H1 (cell line): ENCODE measurements around the gene SPATA4. TPM values are rescaled to one million over a fixed set of nuclear protein-coding genes. Genes with fewer than 3 reads are reported as not detected.

Source experiments
- ASH2L ChIP-seq: fragments of 200-600, 300-600 bp; sonication (generic); IDR thresholded peaks from one replicate; pipeline ENCODE4 v1.7.1; 2017; ENCODE audit warnings: low read length
- ATF2 ChIP-seq: IDR thresholded peaks from 2 replicates; pipeline ENCODE4 v1.6.1; 2012; ENCODE audit warnings: low read length, inconsistent platforms
- EP300 ChIP-seq, 2 experiments: IDR thresholded peaks; 1 replicate in 1 of 2; 2 replicates in 1 of 2; pipeline ENCODE4 v1.6.1; 2011 to 2012; ENCODE audit warnings: low read depth in 2 of 2, low read length in 2 of 2, mild to moderate bottlenecking in 2 of 2, borderline replicate concordance in 1 of 2, inconsistent platforms in 1 of 2, moderate library complexity in 1 of 2
- FOSL1 ChIP-seq: IDR thresholded peaks from 2 replicates; pipeline ENCODE4 v1.6.1; 2011; ENCODE audit warnings: mild to moderate bottlenecking, low read depth, low read length, moderate library complexity; ENCODE audit not compliant: insufficient read depth
- NANOG ChIP-seq: IDR thresholded peaks from 2 replicates; pipeline ENCODE4 v1.6.1; 2011; ENCODE audit warnings: low read length, low read depth, mild to moderate bottlenecking, inconsistent platforms; ENCODE audit not compliant: insufficient read depth, poor library complexity, severe bottlenecking
- RBBP5 ChIP-seq: IDR thresholded peaks from 2 replicates; pipeline ENCODE4 v1.7.1; 2012; ENCODE audit warnings: low read depth, mild to moderate bottlenecking, inconsistent platforms, low read length, moderate library complexity, borderline replicate concordance
- polyA plus RNA-seq, 7 experiments: library from polyadenylated mRNA; depleted of rRNA in 3 of 7; stranded (reverse) in 5 of 7; unstranded in 2 of 7; fragments of >200 nt in 5 of 7; fragments of 200-250 nt in 2 of 7; gene quantifications; 1 replicate in 5 of 7; 2 replicates in 1 of 7; 4 replicates in 1 of 7; pipeline versions ENCODE4 v1.2.1 to v1.2.3, GENCODE V29; 2011 to 2013; ENCODE audit warnings: missing spikeins in 2 of 7, mixed read lengths in 2 of 7
- total RNA-seq: library from RNA; stranded (reverse); fragmentation: NEBNext Ultra II Directional; extraction: Animal tissue kit (Norgen Biotek cat#: 25700); gene quantifications from 2 replicates; pipeline ENCODE4 v1.2.1, GENCODE V29; 2021

The SPATA4 gene
- total and polyA plus RNA-seq, 2 of the 8 experiments (the other 6 are each of a cell fraction or from before 2014, with no cell fraction given) = not detected

- no peak for TF ChIP-seq ATF2
- TF ChIP-seq EP300 (IDR thresholded peaks at IDR 0.05; ENCODE audit: borderline replicate concordance in 1 of 2, low read depth in 2 of 2, low read length in 2 of 2) = no peak
- TF ChIP-seq FOSL1 = no peak
- no peak for TF ChIP-seq NANOG
- no peak for TF ChIP-seq RBBP5
- no peak for TF ChIP-seq ASH2L
Observed at GRCh38 chr4:176150704-176151103, 44.7 kb downstream of the SPATA4 start (continued).
